CD4-positive, alpha-beta T cell treated with Interleukin-10 for 1 hour (primary cell): ENCODE measurements around the gene PSTPIP2.
"Not testable (repeated sequence)": the region's sequence is repeated elsewhere in the genome, so short reads cannot be mapped to it uniquely, and the experiment has no call there.

Experiments
- DNase-seq: peaks from one replicate; pipeline ENCODE4 v3.0.0-alpha.2; 2020

Gene PSTPIP2

DNA sequence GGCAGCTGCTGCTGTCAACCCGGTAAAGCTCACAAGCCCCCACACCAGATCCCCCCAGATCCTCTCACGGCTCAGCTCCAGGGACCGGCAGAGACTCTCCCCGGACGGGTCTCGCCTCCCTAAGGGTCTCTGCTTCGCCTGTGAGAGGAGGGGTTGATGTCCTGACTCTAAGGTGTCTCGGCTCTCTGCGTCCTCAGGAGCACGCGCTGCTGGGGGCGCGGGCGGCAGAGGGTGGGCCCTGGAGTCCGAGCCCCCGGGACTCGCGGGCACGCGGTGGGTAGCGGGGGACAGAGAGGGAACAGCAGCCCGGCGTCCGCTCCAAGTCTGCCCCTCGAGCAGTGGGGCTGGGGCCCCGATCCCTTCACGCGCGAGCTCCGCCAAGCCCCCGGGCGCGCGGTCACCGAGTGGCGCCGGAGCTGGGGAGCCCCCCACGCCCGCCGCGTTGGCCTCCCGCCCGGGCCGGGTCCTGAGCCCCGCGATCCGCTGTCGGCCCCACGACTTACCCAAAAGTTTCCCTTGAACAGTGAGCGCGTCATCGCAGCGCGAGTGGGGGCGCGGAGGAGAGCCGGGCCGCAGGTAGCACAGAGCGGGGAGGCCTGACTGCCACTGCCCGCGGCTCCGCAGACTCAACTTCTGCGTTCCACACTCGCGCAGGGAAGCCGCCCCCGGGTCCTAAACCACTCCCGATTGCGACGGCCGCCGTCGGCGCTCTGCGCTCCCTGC, at the start of gene PSTPIP2:
Gene PSTPIP2, minus strand, starts transcription at position 608 of the 723 bp plus-strand sequence. Its CDS starts 72 bp downstream, at position 536.
- DNase-seq, result peak; percentile 70

GRCh38 chr18:46113751-46114150, 41.7 kb upstream of the PSTPIP2 start:
- DNase-seq, result no peak

- DNase-seq, result no peak
These were observed 38.3 kb upstream of the PSTPIP2 start for GRCh38 chr18:46110406-46110805.

DNA sequence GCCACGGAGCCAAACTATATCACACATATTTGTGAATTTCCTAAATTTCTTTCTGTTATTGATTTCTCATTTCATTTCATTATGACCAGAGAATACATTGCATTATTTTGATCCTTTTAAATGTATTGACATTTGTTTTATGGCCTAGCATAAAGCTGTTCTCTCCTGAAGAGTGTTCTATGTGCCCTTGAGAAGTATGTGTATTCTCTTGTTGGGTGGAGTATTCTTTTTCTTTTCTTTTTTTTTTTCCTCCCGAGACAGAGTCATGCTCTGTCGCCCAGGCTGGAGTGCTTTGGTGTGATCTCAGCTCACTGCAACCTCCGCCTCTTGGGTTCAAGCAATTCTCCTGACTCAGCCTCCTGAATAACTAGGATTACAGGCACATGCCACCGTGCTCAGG, 37.3 kb upstream of the PSTPIP2 start:
- DNase-seq, result no peak

- peak; percentile 82 for DNase-seq
These were observed 32.3 kb upstream of the PSTPIP2 start, which contains the start of gene HAUS1 for GRCh38 chr18:46104128-46104911. HAUS1 (plus strand) TSS chr18:46104385; CDS start chr18:46104412, 27 bp downstream.

DNA sequence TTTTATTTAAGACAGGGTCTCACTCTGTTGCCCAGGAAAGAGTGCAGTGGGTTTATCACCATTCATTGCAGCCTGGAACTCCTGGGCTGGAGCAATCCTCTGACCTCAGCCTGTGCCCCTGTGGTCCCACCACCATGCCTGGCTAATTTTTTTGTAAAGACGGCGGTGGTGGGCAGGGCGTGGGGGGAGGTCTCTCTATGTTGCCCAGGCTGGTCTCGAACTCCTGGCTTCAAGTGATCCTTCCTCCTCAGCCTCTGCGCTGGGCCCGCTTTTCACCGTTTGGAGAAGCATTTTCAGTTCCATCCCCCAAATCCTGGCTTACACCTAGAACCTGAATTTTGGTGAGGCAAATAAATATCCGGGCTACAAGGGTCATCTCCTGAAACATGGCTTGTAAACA, 27.4 kb upstream of the PSTPIP2 start:
- DNase-seq, result no peak

DNA sequence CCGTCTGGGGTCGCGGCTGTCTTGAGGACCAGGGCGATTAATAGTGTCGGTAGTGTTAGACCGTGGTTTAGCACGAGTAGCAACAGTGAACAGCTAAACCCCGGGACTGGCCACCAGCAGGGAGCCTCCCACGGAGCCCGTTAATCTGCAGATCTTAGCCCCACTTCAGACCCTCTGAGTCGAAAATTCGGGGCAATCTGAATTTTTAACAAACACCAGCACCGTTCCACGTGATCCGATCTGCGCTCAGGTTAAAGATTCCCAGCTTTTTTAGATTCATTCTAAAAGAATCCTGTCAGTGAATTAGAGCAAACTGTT, 26.5 kb upstream of the PSTPIP2 start:
- DNase-seq, result no peak

GRCh38 chr18:46097801-46098615, 25.9 kb upstream of the PSTPIP2 start, which contains the start of gene ATP5F1A:
ATP5F1A (minus strand) TSS chr18:46098296; CDS start chr18:46098231, 65 bp downstream.
- peak; percentile 84 for DNase-seq

GRCh38 chr18:46097431-46097800, 25.4 kb upstream of the PSTPIP2 start:
- peak; percentile 33 for DNase-seq

- DNase-seq, result peak; percentile 12
These were observed 24.7 kb upstream of the PSTPIP2 start for GRCh38 chr18:46096651-46097300.

GRCh38 chr18:46095532-46095931, 23.5 kb upstream of the PSTPIP2 start:
- no peak for DNase-seq

- not testable (repeated sequence) for DNase-seq
These were observed 16.4 kb upstream of the PSTPIP2 start for GRCh38 chr18:46088501-46088900.

DNA sequence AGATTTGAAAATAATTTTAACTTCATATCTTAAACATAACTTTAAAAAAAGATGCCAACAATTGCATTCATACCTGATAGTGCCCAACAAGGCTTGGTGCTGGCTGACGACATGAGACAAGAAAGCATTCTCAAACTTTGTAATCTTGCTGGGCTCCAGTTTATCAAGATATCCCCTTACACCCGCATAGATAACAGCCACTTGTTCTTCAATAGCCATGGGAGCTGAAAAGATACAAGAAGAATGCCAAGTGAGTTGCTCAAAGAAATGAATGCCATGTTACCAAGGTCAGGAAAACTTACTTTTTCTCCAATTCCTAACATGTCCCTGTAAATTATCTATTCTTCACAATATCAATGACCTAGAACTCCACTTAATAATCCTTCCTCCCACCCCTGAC, 12.4 kb upstream of the PSTPIP2 start:
- no peak for DNase-seq

DNA sequence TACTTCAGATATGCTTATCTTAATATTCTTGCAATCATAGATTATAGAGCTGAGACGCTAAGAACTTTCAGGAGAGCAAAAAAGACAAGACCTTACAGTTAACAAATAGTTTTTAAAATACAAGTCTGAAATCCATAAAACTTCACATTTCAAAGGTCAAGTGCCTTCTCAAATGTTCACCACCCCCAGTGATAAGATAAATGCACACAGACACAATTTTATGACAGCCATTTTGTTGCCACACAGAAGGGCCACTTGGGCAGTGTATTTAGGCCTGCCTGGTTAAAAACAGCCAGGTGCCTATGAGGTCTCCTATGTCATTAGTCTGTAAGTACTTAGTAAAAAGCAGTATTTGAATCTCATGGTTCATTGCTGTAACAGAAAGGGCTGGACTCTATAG, 8.1 kb upstream of the PSTPIP2 start:
- no peak for DNase-seq

DNA sequence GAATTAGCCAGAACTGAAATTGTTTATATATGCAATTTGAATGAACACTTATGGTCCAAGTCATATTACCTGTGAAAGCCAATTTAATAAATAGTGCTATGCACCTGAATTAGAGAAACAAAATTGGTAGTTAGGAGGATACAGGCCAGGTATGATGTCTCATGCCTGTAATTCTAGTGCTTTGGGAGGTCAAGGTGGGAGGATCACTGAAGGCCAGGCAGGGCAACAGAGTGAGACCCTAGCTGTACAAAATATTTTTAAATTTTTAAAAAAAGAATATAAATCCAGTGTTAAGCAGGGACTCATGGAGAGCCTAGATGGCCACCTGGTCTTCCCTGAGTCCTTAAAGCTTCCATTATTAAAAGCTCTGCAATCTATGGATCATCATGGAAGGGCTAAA, 7.3 kb upstream of the PSTPIP2 start:
- no peak for DNase-seq

DNA sequence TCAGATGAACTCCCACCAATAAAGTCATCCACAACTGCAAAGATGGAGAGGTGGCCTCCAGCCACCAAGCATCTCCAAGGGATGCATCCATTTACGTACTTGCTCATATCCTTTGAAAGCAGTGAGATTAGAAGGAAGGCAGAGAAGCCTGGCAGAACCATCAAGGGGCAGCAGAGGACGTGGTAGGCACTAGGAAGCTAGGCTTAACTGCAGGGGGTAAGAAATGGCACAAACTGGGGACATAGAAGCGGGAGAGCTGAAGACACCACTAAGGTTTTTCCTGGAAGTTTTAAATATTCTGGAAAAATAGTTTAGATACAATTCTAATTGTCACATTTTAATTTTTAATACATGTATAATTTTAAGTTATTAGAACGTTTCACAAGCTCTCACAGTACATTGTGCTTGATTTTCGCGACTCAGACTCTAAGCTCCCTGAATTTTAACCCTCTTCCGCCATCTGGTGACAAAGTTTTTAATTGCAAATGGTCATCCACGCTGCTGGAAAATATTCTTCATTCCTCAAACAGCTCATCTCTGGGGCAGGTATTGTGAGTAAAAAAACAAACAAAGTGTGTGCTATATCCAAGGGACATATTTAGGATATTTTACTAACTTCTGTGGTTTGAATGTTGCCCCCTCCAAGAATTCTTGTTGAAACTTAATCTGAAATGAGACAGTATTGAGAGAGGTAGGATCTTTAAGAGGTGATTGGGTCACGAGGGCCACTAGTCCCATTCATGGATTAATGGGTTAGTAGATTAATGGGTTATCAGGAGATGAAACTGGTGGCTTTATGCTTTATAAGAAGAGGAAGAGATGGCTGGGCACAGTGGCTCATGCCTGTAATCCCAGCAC, 1.6 kb upstream of the PSTPIP2 start:
- peak; percentile 82 for DNase-seq

GRCh38 chr18:46072959-46073358, 899 bp upstream of the PSTPIP2 start:
- DNase-seq, result no peak

- no peak for DNase-seq
These were observed 362 bp upstream of the PSTPIP2 start for GRCh38 chr18:46072376-46072867.

DNA sequence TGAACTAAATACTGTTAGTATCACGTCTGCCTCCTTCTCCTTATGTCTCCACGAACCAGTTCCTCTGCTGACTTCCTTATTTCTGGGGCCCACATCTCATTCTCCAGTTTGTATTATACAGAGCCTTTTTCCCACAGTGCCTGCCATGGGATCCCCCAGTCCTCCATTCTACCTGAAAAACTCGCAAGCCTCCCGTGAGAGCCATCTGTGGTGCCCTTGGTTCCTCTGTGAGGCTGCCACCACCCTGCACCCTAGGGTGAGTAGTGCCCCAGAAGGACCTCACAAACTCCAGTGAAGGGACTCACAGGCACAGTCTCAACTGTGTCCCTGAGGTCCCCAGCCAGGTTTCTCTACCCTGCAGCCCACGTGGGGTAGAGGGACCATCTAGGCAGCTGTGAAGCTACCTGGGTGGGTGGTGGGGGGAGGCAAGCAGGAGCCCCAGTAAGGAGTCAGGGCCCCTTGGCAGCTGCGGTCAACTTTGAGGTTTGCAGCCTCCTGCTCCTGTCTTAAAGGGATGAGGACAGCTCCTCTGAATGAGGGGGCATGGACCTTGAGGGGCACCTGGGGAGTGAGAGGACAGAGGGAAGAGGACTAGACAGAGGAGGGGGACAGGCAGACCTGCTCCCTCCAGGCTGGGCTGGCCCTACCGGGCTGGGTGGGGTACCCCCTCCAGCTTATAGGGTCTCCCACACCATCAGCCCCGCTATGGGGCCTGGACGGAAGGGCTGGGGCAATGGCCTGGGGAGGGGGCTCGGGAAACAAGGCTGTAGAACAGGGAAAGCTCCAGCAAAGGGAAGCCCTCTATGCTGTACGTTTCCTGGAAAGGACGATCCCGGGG, 1.0 kb downstream of the PSTPIP2 start:
- peak; percentile 13 for DNase-seq

GRCh38 chr18:46070232-46070631, 1.8 kb downstream of the PSTPIP2 start:
- DNase-seq, result no peak

DNA sequence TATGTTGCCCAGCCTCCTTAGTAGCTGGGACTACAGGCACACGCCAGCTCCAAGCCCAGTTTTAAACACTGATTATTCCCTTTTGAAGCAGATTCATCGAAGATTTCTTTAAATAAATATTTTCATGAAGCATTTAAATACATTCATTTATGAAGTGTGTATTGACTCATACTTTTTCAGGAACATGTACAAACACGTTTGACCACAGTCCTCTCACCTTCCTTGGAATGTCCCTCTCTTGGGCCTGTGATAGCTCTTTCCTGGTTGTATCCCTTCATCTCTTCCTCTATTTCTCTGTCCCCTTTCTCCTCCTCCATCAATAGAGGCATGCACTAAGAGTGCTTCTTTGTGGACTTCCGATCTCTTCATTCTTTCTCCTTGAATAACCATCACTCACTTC, 2.5 kb downstream of the PSTPIP2 start:
- no peak for DNase-seq
